Activated naive CD8-positive, alpha-beta T cell treated with anti-CD3 and anti-CD28 coated beads, Interleukin-2, amount 50 U/mL, for 16 hours (primary cell): Measurements from ENCODE around the gene ZFHX3.

Experiments used
- DNase-seq: peaks from one replicate; pipeline ENCODE4 v3.0.0-alpha.2; 2020; ENCODE audit warnings: low read depth, low spot score

The ZFHX3 gene

DNA sequence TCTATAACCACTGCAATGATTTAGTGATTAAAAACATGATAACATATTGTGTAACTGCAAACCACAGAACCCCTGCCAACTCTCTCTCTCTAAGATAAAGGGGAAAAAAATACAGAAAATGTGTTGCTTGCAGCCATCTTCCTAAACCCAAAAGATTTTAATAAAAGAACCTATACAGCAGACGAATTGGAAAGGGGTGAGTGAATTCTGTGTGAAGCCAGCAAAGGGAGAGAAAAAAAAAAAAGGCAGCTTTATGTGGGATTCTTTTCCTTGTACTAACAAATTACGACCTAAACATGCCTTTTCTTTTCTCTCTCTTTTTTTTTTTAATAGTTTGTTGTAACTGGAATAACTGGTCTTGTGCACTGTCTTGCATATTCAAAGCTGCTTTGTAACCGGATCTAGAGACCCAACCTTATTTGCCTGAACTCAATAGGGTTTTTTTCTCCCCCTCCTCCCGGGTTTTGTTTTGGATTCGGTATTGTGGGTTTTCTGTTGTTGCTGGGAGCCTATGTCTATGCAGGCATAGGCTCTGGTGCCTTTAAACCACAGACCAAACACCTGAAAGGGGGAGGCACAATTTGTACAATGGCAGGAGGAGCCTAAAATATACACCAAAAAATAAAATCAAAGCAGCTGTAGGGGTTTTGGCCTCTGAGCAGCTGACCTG, 7.0 kb upstream of the ZFHX3 start:
- DNase-seq = no peak

DNA sequence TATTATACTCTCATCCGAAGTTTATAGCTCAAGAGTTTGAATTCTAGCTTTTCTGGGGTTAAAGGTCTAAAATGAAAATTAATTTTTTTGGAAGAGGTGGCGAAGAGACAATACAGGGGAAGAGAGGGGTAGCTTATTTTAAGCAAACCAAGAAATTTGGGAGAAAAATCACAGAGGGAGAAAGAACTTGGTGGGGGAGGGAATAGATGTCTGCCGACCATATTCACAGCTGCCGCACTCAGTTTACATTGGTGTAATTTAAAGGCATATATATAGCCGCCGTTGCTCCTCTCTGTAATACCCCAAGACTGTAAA, 6.5 kb upstream of the ZFHX3 start:
- DNase-seq = no peak

DNA sequence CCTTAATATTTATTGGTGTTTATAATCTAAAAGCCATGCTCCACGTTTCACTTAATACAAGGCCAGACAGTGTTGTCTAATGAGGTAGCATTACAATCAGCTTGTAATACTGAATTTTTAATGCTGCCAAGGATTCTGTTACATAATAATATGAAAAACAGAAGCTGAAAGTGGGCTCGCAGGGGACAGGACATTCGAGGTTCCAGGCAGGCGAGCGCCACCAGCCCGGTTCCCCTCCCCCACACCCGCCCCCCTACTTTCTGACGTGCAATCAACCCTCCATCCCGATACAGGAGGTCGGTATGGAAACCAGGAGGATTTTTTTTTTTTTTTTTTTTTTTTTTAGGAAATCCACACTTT, 6.2 kb upstream of the ZFHX3 start:
- no peak for DNase-seq

DNA sequence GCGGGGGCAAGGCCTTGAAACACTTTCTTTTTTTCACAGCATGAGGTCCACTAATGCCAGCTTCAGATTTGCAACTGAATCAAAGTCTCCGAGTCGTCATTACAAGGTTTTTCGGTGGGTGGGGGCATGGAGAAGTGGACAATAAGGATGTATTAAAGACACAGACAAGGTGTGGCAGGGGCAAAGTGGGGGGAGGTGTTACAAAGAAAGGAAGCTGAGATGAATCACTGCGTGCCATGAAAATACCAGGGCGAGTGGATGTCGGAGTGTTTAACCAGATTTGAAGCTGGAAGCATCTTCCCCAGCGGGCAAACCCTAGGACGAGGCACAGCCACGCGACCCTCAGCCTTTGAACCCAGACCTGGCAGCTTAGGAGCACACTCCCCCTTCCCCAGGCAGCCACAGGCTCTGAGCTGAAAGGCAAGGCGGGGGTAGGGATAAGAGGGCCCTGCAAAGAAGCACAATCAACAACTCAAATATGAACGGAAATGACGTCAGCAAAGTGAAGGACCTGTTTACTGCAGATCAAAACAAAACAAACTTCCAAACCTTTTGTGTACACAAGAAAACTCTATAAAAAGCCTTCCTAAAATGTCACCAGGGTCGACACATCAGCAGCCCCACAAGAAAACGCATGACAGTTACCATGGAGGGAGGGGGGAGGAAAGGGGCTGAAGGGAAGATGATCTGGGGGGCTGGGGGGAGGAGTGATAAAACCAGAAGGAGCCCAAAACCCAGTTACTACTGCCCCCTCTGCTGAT, 5.6 kb upstream of the ZFHX3 start:
- DNase-seq = no peak

DNA sequence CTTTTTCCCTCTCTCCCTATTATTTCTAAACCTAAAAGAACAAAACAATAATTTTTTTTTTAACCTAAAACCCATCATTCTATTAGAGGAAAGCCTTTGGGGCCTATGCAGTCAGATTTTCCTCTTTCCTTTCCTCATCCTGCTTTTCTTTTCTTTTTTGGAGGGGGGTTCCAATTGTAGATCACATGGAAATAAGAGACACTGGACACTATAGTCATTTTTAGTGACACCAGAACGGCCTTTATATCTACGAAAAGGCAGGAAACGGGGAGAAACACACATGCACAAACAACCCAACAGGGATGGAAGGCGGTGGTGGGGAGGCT, 5.1 kb upstream of the ZFHX3 start:
- no peak for DNase-seq

GRCh38 chr16:73052576-73052975, 4.6 kb upstream of the ZFHX3 start:
- no peak for DNase-seq

- no peak for DNase-seq
These were observed 4.0 kb upstream of the ZFHX3 start for GRCh38 chr16:73051961-73052360.

DNA sequence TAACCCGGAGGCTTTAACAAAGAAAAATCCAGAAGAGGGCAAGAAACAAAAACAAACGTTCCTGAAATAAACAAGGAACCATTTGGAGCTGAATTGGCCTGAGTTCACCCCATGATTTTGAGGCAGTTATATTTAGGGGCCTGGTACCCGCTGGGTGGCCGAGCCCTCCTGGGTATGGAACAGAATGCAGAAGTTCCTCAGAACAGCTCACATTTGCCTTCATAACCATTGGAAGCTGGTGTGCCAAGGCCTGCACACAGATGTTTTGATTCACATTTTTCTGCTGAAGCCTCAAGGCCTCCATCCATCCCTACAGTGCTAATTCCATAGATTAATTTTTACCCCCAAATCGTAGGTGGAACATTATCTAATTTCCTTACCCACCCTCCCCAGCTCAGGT, 3.3 kb upstream of the ZFHX3 start:
- no peak for DNase-seq

- DNase-seq = no peak
These were observed 2.5 kb upstream of the ZFHX3 start for GRCh38 chr16:73050201-73051099.

DNA sequence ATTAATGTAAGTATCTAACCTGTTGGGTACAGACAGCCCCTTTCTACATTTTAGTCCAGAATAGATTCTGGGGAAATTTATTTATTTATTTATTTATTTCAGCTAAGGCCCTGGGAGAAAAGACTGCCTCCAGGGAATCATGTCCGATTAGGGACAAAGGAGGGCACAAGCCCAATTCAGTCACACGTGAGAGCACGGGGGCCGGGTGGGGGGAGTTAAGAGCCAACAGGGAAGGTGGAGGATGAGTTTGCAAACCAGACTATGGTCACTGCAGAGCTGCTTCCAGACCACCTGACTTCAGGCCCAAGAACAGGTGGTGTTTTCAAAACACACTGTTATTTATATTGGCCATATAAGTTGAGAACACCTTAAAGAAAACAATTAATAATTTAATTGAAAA, 1.6 kb upstream of the ZFHX3 start:
- no peak for DNase-seq

- no peak for DNase-seq
These were observed 1.2 kb upstream of the ZFHX3 start for GRCh38 chr16:73049091-73049490.

DNA sequence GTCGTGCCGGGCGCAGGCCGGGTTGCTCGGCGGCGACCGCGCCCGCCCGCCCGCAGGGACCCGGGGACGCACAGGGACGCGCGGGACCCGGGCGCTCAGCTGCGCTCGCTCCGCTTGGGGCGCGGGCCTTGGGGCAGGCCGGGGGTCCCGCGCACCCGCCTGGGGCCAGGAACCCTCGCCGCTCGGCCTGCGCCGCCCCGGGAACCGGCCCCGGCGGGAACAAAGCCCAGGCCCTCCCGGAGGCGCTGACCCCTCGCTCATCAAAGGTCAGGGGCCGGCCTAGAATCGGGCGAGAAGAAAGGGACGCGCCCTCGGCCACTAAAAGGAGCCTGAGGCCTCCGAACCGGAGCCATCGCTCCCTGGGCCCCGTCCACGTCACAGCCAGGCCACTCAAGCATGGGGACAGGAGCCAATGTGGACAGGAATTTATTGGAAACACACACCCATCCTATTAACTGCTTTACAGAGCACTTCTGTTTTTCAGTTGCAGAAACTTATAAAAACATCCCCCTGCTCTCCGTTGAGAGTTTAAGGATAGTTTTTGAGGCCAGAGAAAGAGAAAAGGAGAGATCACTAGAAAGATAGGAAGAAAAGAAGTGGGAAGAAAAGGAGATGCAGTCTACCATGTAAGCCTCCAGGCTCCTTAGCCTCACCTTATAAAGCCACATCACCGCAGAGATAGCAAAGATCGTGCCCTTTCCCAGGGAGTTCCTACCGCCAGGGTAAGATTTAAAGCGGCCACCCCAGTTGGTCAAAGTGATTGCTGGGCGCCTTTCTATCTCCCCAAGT, 558 bp upstream of the ZFHX3 start:
- no peak for DNase-seq

DNA sequence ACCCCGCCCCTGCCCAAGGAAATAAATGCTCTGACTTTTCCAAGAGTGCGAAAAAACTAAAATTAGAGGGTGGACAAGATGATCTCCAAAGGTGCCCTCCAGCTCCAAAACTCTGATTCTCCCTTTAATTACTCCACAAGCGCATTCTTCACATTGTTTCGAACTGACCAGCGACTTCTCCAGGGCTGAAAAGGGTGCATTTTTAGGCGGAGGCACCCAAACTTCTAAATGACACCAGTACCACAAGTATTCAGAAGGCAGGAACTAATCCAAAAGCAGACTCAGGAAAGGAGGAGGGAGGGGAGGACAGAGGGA, 750 bp downstream of the ZFHX3 start:
- no peak for DNase-seq

DNA sequence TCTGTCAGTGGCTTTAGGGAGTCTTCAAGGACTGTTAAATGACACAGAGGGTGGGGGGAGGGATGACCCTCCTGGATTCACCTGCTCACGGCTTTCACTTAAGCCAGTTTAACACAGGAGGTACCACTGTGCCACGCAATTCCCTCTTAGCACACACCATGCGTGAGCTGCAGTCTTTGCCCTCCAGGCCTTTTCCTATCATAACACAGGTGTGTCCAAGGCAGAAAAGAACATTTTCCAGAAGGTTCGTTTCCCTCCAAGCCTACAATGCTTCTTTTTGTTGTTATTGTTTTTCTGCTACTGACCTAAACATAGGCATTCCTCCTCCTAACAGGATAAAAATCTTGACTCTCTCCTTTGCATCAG, 1.1 kb downstream of the ZFHX3 start:
- no peak for DNase-seq

GRCh38 chr16:73046202-73046848, 1.6 kb downstream of the ZFHX3 start:
- no peak for DNase-seq

DNA sequence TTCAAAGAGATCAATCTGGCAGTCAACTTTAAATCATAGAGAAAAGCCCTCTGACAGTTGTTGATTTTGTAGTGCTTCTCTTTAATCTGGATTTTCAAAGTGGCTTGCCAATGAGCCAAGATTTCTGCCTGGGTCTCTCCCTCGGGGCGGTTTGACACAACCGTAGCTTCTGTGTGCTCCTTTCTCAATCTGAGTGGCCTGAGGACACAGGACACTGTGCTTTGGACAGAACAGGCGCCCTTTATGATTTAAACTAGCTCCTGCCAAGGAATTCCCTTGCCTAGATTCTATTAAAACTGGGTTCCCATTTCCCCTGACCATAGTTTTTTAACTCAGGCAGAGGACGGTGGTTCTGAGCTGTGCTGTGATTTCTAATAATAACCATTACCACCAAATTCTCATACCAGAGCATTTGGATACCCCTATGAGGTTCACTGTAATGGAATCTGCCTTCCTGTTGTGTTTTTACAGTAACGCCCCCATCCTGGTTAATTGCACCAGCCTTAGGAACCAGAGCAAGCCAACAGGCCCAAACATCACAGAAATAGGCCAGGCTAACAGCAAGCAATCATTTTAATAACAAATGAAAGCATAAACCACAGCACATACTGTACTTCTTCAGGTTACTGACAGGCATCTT, 4.0 kb downstream of the ZFHX3 start:
- no peak for DNase-seq

DNA sequence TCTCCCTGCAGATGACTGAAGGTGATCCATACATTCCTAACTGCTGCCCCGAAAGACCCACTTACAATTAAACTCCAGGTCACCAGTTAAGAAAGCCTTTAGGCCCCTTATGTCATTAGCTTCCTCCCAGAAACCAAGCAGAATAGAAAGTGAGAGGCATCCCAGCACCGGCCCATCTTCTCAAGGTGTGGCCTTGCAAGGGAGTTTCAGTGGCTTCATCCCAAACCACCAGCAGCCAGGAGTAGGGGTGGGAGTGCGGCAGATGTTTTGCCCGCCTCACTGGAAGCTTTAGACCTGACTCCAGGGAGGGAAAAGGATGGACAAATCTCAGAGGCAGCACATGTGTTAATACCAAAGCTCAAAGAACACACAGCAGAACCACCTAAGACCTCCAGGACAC, 5.1 kb downstream of the ZFHX3 start:
- no peak for DNase-seq

- no peak for DNase-seq
These were observed 6.3 kb downstream of the ZFHX3 start for GRCh38 chr16:73041676-73042075.

DNA sequence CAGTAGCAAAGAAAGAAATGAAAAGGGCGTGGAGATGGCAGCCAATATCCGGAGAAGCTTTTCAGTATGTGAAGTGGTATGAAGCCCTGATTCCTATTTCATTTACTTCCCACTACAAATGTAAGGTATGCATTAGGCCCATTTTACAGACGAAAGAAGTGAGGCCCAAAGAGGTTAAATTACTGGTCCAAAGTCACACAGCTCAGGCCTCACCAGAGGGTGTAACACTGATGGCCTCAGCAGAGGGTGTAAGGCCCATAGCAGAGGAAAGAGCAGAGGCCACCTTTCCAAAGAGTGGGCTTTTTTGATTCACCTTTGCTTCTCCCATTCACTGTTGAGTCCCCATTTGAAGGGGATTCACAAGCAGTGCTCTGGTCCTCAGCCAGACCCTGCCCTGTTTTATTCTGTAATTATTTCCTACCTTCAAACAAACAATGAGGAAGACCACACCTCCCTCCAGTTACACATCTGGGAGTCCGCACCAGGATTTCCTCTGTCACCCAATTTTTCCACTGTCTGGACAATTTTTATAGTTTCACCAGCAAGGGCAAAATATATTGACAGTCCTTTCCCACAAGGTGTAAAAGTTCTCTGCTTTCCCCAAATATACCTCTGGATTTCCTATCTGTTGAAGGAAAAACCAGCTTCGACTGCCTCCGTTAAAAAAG, 7.1 kb downstream of the ZFHX3 start:
- no peak for DNase-seq

GRCh38 chr16:73040136-73040535, 7.8 kb downstream of the ZFHX3 start:
- no peak for DNase-seq
